Endothelial cell of umbilical vein (primary cell): ENCODE measurements around the gene ARHGEF37. TPM values are rescaled to one million over a fixed set of nuclear protein-coding genes. Genes with fewer than 3 reads are reported as not detected.

ENCODE experiments used
- BruUV-seq: library from RNA; stranded (reverse); fragments of 400-500 nt; replicated peaks from 2 replicates; lab custom pipeline; 2021; lab: Mats Ljungman, UMichigan
- CTCF ChIA-PET: fragments of 300-600, 350-600 bp; sonication (Branson Sonifier 250); formaldehyde crosslinking; loops from one replicate; lab custom pipeline; 2021; ENCODE audit warnings: antibody characterized with exemption, inconsistent platforms; lab: Charles Lee
- POLR2A ChIA-PET: fragments of 300-600, 350-600 bp; sonication (Branson Sonifier 250); formaldehyde crosslinking; loops from one replicate; lab custom pipeline; 2021; ENCODE audit warnings: antibody characterized with exemption, inconsistent platforms; lab: Charles Lee
- DNase-seq: peaks from one replicate; pipeline ENCODE4 v3.0.0-alpha.2; 2011; ENCODE audit warnings: low read depth, low spot score
- FAIRE-seq: peaks from 2 replicates; lab custom pipeline; 2011; peaks lifted over from hg19 to GRCh38; lab: Jason Lieb, UNC
- H2AFZ ChIP-seq: 2 replicates; pipeline ENCODE4 v1.6.0; 2012; ENCODE audit warnings: low read depth, low read length, control low read depth, inconsistent platforms
- H3K27ac ChIP-seq: 2 replicates; pipeline ENCODE4 v1.5.1; 2011; ENCODE audit warnings: low read depth, mild to moderate bottlenecking, control low read depth, low read length, moderate library complexity; ENCODE audit not compliant: insufficient read depth
- H3K27me3 ChIP-seq, 2 experiments: 2 replicates each; pipeline versions ENCODE4 v1.6.0 to v1.6.1; 2011; ENCODE audit warnings: low read length in 2 of 2, mixed read lengths in 1 of 2; ENCODE audit not compliant: control insufficient read depth in 2 of 2, insufficient read depth in 2 of 2
- H3K36me3 ChIP-seq, 2 experiments: 2 replicates in 1 of 2; 3 replicates in 1 of 2; pipeline ENCODE4 v1.5.1; 2011; ENCODE audit warnings: low read length in 2 of 2, mild to moderate bottlenecking in 1 of 2, moderate library complexity in 1 of 2; ENCODE audit not compliant: control insufficient read depth in 2 of 2, insufficient read depth in 2 of 2; ENCODE audit errors: extremely low read depth in 1 of 2
- H3K4me1 ChIP-seq: 3 replicates; pipeline ENCODE4 v1.5.1; 2011; ENCODE audit warnings: mild to moderate bottlenecking, low read length; ENCODE audit not compliant: control insufficient read depth, insufficient read depth; ENCODE audit errors: extremely low read depth
- H3K4me2 ChIP-seq: 2 replicates; pipeline ENCODE4 v1.6.1; 2011; ENCODE audit warnings: low read length, control low read depth, mixed read lengths; ENCODE audit not compliant: insufficient read depth
- H3K4me3 ChIP-seq, 3 experiments: fragments of 200-600 bp in 1 of 3; sonication (generic), shearing (Covaris generic) in 1 of 3; replicated peaks in 1 of 3; 2 replicates each; pipeline ENCODE4 v1.5.1; 2011 to 2016; ENCODE audit warnings: control low read depth in 3 of 3, low read length in 3 of 3, mild to moderate bottlenecking in 2 of 3, inconsistent platforms in 1 of 3, low read depth in 1 of 3, moderate library complexity in 1 of 3; ENCODE audit not compliant: insufficient read depth in 1 of 3
- H3K79me2 ChIP-seq: 2 replicates; pipeline ENCODE4 v1.6.0; 2012; ENCODE audit warnings: low read length, inconsistent platforms; ENCODE audit not compliant: control insufficient read depth, insufficient read depth
- H3K9ac ChIP-seq: replicated peaks from 2 replicates; pipeline ENCODE3; 2011; ENCODE audit warnings: low read length, control low read depth; ENCODE audit not compliant: insufficient read depth; ENCODE audit errors: extremely low read depth
- H3K9me1 ChIP-seq: replicated peaks from 3 replicates; pipeline ENCODE4 v1.6.0; 2011; ENCODE audit warnings: mild to moderate bottlenecking, low read length; ENCODE audit not compliant: control insufficient read depth, insufficient read depth; ENCODE audit errors: extremely low read depth
- H3K9me3 ChIP-seq: replicated peaks from 2 replicates; pipeline ENCODE4 v1.5.1; 2012; ENCODE audit warnings: low read length, inconsistent platforms; ENCODE audit not compliant: control insufficient read depth, insufficient read depth
- H4K20me1 ChIP-seq: replicated peaks from 2 replicates; pipeline ENCODE3; 2011; ENCODE audit warnings: mild to moderate bottlenecking, low read length; ENCODE audit not compliant: control insufficient read depth, insufficient read depth; ENCODE audit errors: extremely low read depth
- CTCF ChIP-seq, 2 donors: IDR thresholded peaks; 1 replicate in 1 of 2; 2 replicates in 1 of 2; pipeline ENCODE4 v1.5.1; 2011; ENCODE audit warnings: low read length in 2 of 2, mild to moderate bottlenecking in 2 of 2, moderate library complexity in 2 of 2, control low read depth in 1 of 2, inconsistent platforms in 1 of 2, low read depth in 1 of 2; ENCODE audit not compliant: insufficient read depth in 1 of 2; ENCODE audit errors: extremely low read depth in 1 of 2
- EZH2 ChIP-seq: IDR thresholded peaks from 2 replicates; pipeline ENCODE4 v1.6.1; 2012; ENCODE audit warnings: borderline replicate concordance, low read depth, mild to moderate bottlenecking, moderate library complexity, low read length, inconsistent platforms; ENCODE audit not compliant: severe bottlenecking
- FOS ChIP-seq: IDR thresholded peaks from 2 replicates; pipeline ENCODE4 v1.6.1; 2011; ENCODE audit warnings: mild to moderate bottlenecking, low read length, moderate library complexity, borderline replicate concordance; ENCODE audit not compliant: insufficient read depth
- GATA2 ChIP-seq: IDR thresholded peaks from 2 replicates; pipeline ENCODE4 v1.7.0; 2011; ENCODE audit warnings: low read depth, mild to moderate bottlenecking, moderate library complexity, mixed read lengths, low read length; ENCODE audit not compliant: insufficient read length, insufficient read depth
- JUN ChIP-seq: IDR thresholded peaks from 2 replicates; pipeline ENCODE4 v1.6.1; 2011; ENCODE audit warnings: borderline replicate concordance, low read depth; ENCODE audit not compliant: insufficient read length, insufficient read depth
- MAX ChIP-seq: IDR thresholded peaks from 2 replicates; pipeline ENCODE4 v1.6.1; 2011; ENCODE audit not compliant: insufficient read depth, insufficient read length
- MYC ChIP-seq: IDR thresholded peaks from one replicate; pipeline ENCODE4 v1.6.1; 2011; ENCODE audit warnings: mild to moderate bottlenecking, low read depth, low read length
- POLR2A ChIP-seq: IDR thresholded peaks from 2 replicates; pipeline ENCODE4 v1.6.1; 2012; ENCODE audit warnings: low read depth, mild to moderate bottlenecking, control low read depth, low read length
- POLR2AphosphoS5 ChIP-seq: IDR thresholded peaks from 2 replicates; pipeline ENCODE4 v1.6.1; 2012; ENCODE audit warnings: low read depth, mild to moderate bottlenecking, control low read depth, low read length, moderate library complexity; ENCODE audit not compliant: insufficient read depth
- dilution Hi-C: fragments of 300-500 bp; cut with MboI; formaldehyde crosslinking; loops from one replicate; pipeline ENCODE4 v1.15.0; 2019; ENCODE audit warnings: low sequenced_read_pairs; ENCODE audit not compliant: extremely low pct_ligation_motif_present
- intact Hi-C: fragments of 100-400 bp; cut with micrococcal nuclease; formaldehyde crosslinking; loops from one replicate; pipeline ENCODE4 v1.10.0; 2022
- polyA plus RNA-seq, 4 experiments: library from polyadenylated mRNA; depleted of rRNA in 3 of 4; stranded (reverse) in 3 of 4; unstranded in 1 of 4; fragments of >200 nt; gene quantifications; 2 replicates each; pipeline versions ENCODE4 v1.2.1 to v1.2.3, GENCODE V29; 2011 to 2012; ENCODE audit warnings: missing spikeins in 1 of 4
- total RNA-seq: library from RNA; stranded (reverse); gene quantifications from 2 replicates; pipeline ENCODE4 v1.2.3, GENCODE V29; 2021

The ARHGEF37 gene
- total and polyA plus RNA-seq, 2 donors (not counting 3 experiments of a cell fraction or from before 2014, with no cell fraction given): 4.9 to 7.0 TPM

GRCh38 chr5:149641000-149641576 lies 59.8 kb downstream of the ARHGEF37 start:
- CTCF ChIA-PET: interaction anchor here (0.7 to 2.8 kb wide), 8 partner anchors 25 to 350 kb away, joined by 3 to 24 read pairs (median 6); no protein-coding TSS in a partner anchor
- dilution Hi-C loops: no loop called here
- Histone ChIP-seq H4K20me1 (no peaks in the 10 kb centered on the region), H3K4me2 (no peak overlapping the region), H3K9ac (no peak overlapping the region), H3K27me3 (peaks cover 4% of the 10 kb centered on the region in 2 experiments), H3K4me1 (no peaks in the 10 kb centered on the region), H2AFZ (no peak overlapping the region), H3K36me3 (no peaks in the 10 kb centered on the region), H3K9me1 (no peaks in the 10 kb centered on the region), H3K79me2 (no peaks in the 10 kb centered on the region), H3K4me3 (no peak overlapping the region), H3K9me3 (no peaks in the 10 kb centered on the region), H3K27ac (no peak overlapping the region)
- FAIRE-seq (no peak), DNase-seq (no peak)
- intact Hi-C loops: no loop called here
- TF ChIP-seq POLR2AphosphoS5: no peak
- no peak for TF ChIP-seq GATA2
- TF ChIP-seq POLR2A: no peak
- no peak for TF ChIP-seq FOS
- TF ChIP-seq CTCF (IDR thresholded peaks at IDR 0.05; ENCODE audit: extremely low read depth in 1 of 2, insufficient read depth in 1 of 2, low read depth in 1 of 2, low read length in 2 of 2): no peak
- no peak for TF ChIP-seq MAX
- TF ChIP-seq EZH2: no peak
- no peak for TF ChIP-seq JUN
- TF ChIP-seq MYC: no peak
- POLR2A ChIA-PET: interaction anchor here (0.6 kb wide), 1 partner anchor 206 kb away, joined by 4 read pairs; no protein-coding TSS in a partner anchor
- BruUV-seq: no TSS peak
